IPS-NIHi11 (cell line): ENCODE results near the gene DRG2.

Experiments
- DNase-seq: peaks from one replicate; pipeline ENCODE4 v3.0.0; 2012; ENCODE audit warnings: mixed read lengths, low spot score

Gene DRG2

DNA sequence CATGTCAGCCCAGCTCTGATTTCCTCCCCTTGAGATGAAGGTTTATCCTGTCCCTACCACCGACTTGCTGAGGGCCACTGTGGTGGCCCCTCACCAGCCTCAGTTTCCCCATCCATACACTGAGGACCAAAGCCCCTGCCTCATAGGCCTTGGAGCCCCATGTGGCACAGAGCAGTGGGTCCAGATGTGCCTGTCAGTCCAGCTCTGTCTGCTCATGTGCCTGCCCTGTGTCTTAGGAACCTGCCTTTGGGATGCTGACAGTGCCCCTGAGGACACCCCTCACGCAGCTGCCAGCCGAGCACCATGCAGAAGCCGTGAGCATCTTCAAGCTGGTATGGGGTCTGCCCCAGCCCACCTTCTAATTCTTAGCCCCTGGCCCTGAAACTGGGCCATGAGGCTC is 56.5 kb downstream of the DRG2 start:
- DNase-seq: no peak

DNA sequence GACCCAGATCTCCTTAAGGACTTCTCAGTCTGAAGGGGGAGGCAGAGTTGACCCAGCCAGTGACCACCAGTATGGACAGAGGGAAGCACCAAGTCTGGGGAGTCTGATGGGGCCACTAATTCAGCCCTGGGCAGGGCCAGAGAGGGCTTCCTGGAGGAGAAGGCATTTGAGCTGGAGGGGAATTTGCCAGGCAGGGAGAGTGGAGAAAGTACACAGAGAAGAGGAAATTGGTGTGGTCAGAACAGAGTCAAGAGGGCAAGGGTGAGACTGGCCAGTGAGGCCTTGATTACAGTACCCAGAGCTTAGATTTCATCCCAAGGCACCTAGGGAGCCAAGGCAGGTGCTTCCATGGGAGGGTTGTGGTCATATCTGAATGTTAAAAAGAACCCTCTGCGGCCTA is 57.1 kb downstream of the DRG2 start:
- DNase-seq: no peak

DNA sequence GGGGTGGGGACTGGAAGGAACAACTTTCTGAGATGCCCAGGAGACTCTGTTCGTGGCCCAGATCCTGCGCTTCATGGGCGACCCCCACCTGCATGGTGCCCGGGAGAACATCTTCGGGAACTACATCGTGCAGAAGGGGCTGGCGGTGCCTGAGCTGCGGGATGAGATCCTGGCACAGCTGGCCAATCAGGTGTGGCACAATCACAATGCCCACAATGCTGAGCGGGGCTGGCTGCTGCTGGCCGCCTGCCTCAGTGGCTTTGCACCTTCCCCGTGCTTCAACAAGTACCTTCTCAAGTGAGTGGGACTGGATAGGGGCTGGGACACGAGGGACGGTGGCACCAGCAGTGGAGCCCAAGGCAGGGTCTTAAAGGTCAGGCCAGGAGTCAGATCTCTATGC is 58.1 kb downstream of the DRG2 start:
- no peak for DNase-seq

DNA sequence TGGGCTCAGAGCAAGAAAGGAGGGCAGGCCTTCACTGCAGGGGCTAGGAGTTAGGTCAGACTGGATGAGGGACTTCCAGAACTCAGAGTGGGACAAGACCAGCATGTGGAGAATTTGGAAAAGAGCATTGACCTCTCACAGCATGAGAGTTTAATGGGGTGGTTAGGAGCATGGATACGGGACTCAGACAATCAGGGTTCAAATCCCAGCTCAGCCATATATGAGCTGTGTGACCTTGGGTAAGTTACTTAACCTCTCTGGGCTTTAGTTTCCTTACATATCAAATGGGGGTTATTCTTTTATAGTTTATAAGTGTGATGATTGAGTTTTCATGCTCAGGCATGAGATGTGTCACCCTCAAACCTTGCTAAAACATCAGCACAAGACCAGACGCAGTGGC is 58.5 kb downstream of the DRG2 start:
- no peak for DNase-seq

DNA sequence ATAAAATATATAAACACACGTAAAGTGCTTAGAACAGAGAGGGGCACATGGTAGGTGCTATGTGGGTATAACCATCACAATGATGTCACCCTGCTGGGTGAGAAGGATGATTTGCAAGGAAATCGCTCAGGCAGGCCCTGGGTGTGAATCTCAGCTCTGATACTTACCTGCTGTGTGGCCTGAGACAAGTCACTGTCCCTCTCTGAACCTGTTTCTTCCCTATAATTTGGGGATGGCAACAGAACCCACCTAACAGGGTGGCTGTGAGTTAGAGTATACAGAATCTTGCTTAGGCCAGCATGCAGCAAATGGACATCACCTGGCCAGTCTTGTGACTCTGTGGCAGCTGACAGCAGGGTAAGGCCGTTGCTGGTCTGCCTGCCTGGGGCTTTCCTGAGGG is 59.2 kb downstream of the DRG2 start:
- DNase-seq: no peak

DNA sequence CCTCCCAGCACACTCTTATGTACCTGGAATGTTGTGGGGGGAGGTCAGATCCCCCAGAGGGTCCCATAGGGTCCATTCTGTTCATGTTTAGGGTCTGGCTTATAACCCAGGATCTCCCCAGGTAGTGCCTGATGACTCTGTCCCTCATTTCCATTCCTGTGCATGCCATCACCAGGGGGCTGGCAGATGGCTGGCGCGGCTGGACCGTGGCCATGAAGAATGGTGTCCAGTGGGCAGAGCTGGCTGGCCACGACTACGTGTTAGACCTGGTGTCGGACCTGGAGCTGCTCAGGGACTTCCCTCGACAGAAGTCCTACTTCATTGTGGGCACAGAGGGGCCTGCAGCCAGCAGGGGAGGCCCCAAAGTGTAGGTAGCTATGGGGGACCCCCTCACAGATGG is 60.8 kb downstream of the DRG2 start:
- DNase-seq: no peak

DNA sequence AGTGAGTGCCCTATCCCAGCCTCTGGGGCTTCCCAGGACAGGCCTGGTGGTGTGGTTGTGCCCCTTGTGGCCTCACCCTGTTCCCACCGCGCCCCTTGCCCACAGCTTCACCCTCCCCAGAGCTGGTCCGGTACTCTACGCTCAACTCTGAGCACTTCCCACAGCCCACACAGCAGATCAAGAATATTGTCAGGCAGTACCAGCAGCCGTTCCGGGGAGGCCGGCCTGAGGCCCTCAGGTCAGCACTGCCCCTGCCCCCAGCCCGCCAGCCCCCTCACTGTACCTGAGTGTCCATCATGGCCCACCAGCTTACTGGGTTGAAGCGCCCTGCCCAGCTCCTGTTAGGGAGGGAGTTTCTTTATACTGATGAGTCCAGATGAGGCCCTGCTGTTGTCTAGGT is 63.5 kb downstream of the DRG2 start:
- DNase-seq: no peak

DNA sequence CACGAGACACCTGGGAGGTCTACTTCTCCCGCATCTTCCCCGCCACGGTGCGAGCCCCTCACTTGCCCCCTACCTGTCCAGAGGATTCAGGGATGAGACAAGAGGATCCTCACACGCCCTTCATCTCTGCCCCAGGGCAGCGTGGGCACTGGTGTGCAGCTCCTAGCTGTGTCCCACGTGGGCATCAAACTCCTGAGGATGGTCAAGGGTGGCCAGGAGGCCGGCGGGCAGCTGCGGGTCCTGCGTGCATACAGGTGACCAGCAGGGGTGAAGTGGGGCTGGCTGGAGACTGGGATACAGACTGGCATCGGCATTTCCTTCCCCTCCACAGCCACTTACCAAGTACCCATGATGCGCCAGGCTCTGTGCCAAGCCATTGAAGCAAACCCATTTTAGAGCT is 67.4 kb downstream of the DRG2 start:
- DNase-seq: no peak

DNA sequence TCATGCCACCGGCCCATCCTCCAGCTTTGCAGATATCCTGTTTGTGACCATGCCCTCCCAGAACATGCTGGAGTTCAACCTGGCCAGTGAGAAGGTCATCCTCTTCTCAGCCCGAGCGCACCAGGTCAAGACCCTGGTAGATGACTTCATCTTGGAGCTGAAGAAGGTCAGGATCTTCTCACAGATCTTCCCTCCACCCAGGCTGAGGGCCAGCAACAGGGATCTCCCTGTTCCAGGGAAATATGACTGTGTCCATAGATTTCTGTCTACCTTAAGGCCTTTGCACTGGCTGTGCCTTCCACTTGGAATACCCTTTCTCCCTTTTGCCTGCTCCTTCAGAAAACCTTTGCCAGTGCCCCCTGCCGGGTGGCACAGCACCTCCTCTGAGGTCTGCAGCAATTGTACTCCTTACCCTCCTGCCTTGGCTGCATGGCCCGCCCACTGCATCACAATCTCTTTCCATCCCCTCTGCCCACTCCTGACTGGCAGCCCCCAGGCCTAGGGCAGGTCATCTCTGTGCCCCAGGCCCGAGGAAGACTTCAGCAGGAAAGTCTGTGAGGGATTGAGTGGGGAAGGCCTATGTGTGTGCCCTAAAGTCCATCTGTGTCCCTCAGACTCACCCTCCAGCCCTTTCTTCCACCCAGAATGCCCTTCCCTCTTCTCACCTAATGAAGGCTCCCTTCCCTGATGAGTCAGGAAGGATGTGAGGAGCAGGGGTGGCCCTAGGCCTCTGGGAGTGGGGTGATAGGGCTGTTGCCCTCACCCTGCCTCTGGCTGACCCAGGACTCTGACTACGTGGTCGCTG is 68.6 kb downstream of the DRG2 start:
- DNase-seq: no peak

DNA sequence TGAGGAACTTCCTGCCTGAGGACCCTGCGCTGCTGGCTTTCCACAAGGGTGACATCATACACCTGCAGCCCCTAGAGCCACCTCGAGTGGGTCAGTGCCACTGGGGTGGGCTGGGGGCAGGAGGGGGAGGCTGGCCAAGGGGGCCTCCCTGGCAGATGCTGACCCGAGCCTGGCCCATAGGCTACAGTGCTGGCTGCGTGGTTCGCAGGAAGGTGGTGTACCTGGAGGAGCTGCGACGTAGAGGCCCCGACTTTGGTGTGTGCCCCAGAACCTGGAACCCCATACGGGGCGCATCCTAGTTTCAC is 69.2 kb downstream of the DRG2 start:
- no peak for DNase-seq
